HG02970 (cell line): ENCODE measurements around the gene UGT1A1.

ENCODE experiments used
- ATAC-seq: cut with Tn5 transposase; IDR thresholded peaks from one replicate; pipeline ENCODE4 v1.9.1; 2021; ENCODE audit warnings: mild to moderate bottlenecking, moderate library complexity, moderate number of reproducible peaks; ENCODE audit not compliant: unreplicated experiment, low FRiP score

UGT1A1 gene

GRCh38 chr2:233794128-233794658, 34.1 kb downstream of the UGT1A1 start:
- no peak for ATAC-seq

- ATAC-seq, result no peak
Observed at GRCh38 chr2:233795735-233796171, 35.7 kb downstream of the UGT1A1 start.

GRCh38 chr2:233796254-233796653, 36.2 kb downstream of the UGT1A1 start:
- no peak for ATAC-seq

GRCh38 chr2:233798335-233799086, 38.4 kb downstream of the UGT1A1 start:
- no peak for ATAC-seq

GRCh38 chr2:233799087-233799665, 39.1 kb downstream of the UGT1A1 start:
- ATAC-seq, result no peak

- ATAC-seq, result no peak
Observed at GRCh38 chr2:233799716-233800115, 39.6 kb downstream of the UGT1A1 start.

GRCh38 chr2:233800208-233800607, 40.1 kb downstream of the UGT1A1 start:
- ATAC-seq, result no peak

- ATAC-seq, result no peak
Observed at GRCh38 chr2:233801357-233802131, 41.5 kb downstream of the UGT1A1 start.

- no peak for ATAC-seq
Observed at GRCh38 chr2:233802132-233802815, 42.2 kb downstream of the UGT1A1 start.

GRCh38 chr2:233803292-233803911, 43.3 kb downstream of the UGT1A1 start:
- ATAC-seq, result no peak

GRCh38 chr2:233803994-233804393, 43.9 kb downstream of the UGT1A1 start:
- ATAC-seq, result no peak

- no peak for ATAC-seq
Observed at GRCh38 chr2:233807215-233807865, 47.3 kb downstream of the UGT1A1 start.

GRCh38 chr2:233807966-233808935, 48.2 kb downstream of the UGT1A1 start:
- no peak for ATAC-seq

GRCh38 chr2:233810385-233810784, 50.3 kb downstream of the UGT1A1 start:
- no peak for ATAC-seq

- no peak for ATAC-seq
Observed at GRCh38 chr2:233811087-233811486, 51.0 kb downstream of the UGT1A1 start.

- no peak for ATAC-seq
Observed at GRCh38 chr2:233811732-233812131, 51.7 kb downstream of the UGT1A1 start.

- no peak for ATAC-seq
Observed at GRCh38 chr2:233813236-233814055, 53.4 kb downstream of the UGT1A1 start.
